HEK293T (cell line): ENCODE data around the gene RNF207.

ENCODE experiments used
- BHLHE40 ChIP-seq: fragments of 450-650 bp; IDR thresholded peaks from 2 replicates; pipeline ENCODE4 v1.6.1; 2016; ENCODE audit warnings: mild to moderate bottlenecking, moderate library complexity, borderline replicate concordance
- CTBP1 ChIP-seq: fragments of 450-650 bp; IDR thresholded peaks from 2 replicates; pipeline ENCODE4 v1.6.1; 2016; ENCODE audit warnings: borderline replicate concordance
- ELF4 ChIP-seq: fragments of 450-650 bp; IDR thresholded peaks from 2 replicates; pipeline ENCODE4 v1.6.1; 2017; ENCODE audit warnings: antibody characterized with exemption
- FOXA1 ChIP-seq: fragments of 450-650 bp; IDR thresholded peaks from 2 replicates; pipeline ENCODE4 v1.6.1; 2016; ENCODE audit warnings: mild to moderate bottlenecking
- FOXK2 ChIP-seq: fragments of 450-650 bp; IDR thresholded peaks from 2 replicates; pipeline ENCODE4 v1.6.1; 2016; ENCODE audit warnings: mild to moderate bottlenecking
- FOXM1 ChIP-seq: fragments of 450-650 bp; IDR thresholded peaks from 2 replicates; pipeline ENCODE4 v1.6.1; 2017; ENCODE audit warnings: mild to moderate bottlenecking, borderline replicate concordance
- LEF1 ChIP-seq: fragments of 450-650 bp; IDR thresholded peaks from 2 replicates; pipeline ENCODE4 v1.6.1; 2017; ENCODE audit warnings: mild to moderate bottlenecking, borderline replicate concordance
- NFRKB ChIP-seq: fragments of 450-650 bp; IDR thresholded peaks from 2 replicates; pipeline ENCODE4 v1.6.1; 2016; ENCODE audit warnings: mild to moderate bottlenecking, moderate library complexity
- SP1 ChIP-seq: fragments of 450-650 bp; IDR thresholded peaks from 2 replicates; pipeline ENCODE4 v1.6.1; 2017
- SUZ12 ChIP-seq: fragments of 450-650 bp; IDR thresholded peaks from 2 replicates; pipeline ENCODE4 v1.6.1; 2016; ENCODE audit warnings: mild to moderate bottlenecking
- TF ChIP-seq, protein P1 (sequence below): fragments of 450-650 bp; IDR thresholded peaks from 2 replicates; pipeline ENCODE4 v1.6.1; 2016

DNA sequence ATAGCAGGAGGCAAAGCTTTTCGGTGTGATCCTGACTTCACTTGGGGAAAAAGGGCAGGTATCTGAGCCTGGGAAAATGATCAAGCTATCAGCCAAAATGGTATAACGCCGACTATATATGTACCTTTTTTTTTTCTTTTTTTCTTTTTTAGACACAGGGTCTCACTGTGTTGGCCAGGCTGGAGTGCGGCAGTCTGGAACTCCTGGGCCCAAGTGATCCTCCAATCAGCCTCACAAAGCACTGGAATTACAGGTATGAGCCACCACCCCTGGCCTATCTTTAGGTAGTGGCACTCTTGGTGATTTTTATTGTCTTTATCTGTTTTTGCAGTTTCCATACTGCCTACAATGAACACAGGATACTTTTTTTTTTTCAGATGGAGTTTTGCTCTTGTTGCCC, 31.2 kb downstream of the RNF207 start:
- no peak for TF ChIP-seq NFRKB
- no peak for TF ChIP-seq FOXA1
- TF ChIP-seq, protein P1, sequence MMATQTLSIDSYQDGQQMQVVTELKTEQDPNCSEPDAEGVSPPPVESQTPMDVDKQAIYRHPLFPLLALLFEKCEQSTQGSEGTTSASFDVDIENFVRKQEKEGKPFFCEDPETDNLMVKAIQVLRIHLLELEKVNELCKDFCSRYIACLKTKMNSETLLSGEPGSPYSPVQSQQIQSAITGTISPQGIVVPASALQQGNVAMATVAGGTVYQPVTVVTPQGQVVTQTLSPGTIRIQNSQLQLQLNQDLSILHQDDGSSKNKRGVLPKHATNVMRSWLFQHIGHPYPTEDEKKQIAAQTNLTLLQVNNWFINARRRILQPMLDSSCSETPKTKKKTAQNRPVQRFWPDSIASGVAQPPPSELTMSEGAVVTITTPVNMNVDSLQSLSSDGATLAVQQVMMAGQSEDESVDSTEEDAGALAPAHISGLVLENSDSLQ: no peak
- TF ChIP-seq BHLHE40: no peak
- TF ChIP-seq FOXM1: no peak
- TF ChIP-seq CTBP1: no peak
- TF ChIP-seq SP1: no peak
- no peak for TF ChIP-seq SUZ12
- no peak for TF ChIP-seq ELF4
- TF ChIP-seq FOXK2: no peak
- TF ChIP-seq LEF1: no peak
